H1 (cell line): ENCODE results near the gene ANKRD26. TPM values are rescaled to one million over a fixed set of nuclear protein-coding genes. Genes with fewer than 3 reads are reported as not detected.

Experiments used
- CTCF ChIA-PET: fragments of 300-600 bp; sonication (Branson Sonifier 250); formaldehyde crosslinking; loops from one replicate; lab custom pipeline; 2021; ENCODE audit not compliant: partially characterized antibody; lab: Charles Lee
- POLR2A ChIA-PET: fragments of 300-600 bp; sonication (Branson Sonifier 250); formaldehyde crosslinking; loops from one replicate; lab custom pipeline; 2021; ENCODE audit warnings: inconsistent platforms; ENCODE audit not compliant: partially characterized antibody; lab: Charles Lee
- DNase-seq, 2 experiments: peaks; one replicate each; pipeline versions ENCODE4 v3.0.0 to v3.0.0-alpha.2; 2010 to 2022; ENCODE audit warnings: low spot score in 2 of 2, low read depth in 1 of 2, mixed read lengths in 1 of 2
- FAIRE-seq: peaks from 2 replicates; lab custom pipeline; 2011; peaks lifted over from hg19 to GRCh38; lab: Jason Lieb, UNC
- H2AFZ ChIP-seq: 2 replicates; pipeline ENCODE4 v1.8.1; 2012; ENCODE audit warnings: low read length, inconsistent platforms
- H2AK5ac ChIP-seq: 2 replicates; pipeline ENCODE4 v1.6.1; 2013; ENCODE audit warnings: low read depth, low read length
- H2BK120ac ChIP-seq: replicated peaks from 2 replicates; pipeline ENCODE3; 2013; ENCODE audit warnings: low read depth, low read length, inconsistent platforms
- H2BK12ac ChIP-seq: 2 replicates; pipeline ENCODE4 v1.6.1; 2013; ENCODE audit warnings: low read depth, low read length
- H2BK15ac ChIP-seq: 2 replicates; pipeline ENCODE4 v1.6.1; 2013; ENCODE audit warnings: low read length
- H2BK20ac ChIP-seq: 2 replicates; pipeline ENCODE4 v1.6.1; 2013; ENCODE audit warnings: low read length
- H2BK5ac ChIP-seq: 2 replicates; pipeline ENCODE4 v1.6.1; 2013; ENCODE audit warnings: low read depth, low read length
- H3K14ac ChIP-seq: 2 replicates; pipeline ENCODE4 v1.6.1; 2013; ENCODE audit warnings: inconsistent platforms; ENCODE audit not compliant: insufficient read length
- H3K18ac ChIP-seq: 2 replicates; pipeline ENCODE4 v1.6.1; 2013; ENCODE audit warnings: low read length; ENCODE audit errors: extremely low read depth
- H3K23ac ChIP-seq: 2 replicates; pipeline ENCODE4 v1.6.1; 2013; ENCODE audit warnings: inconsistent platforms; ENCODE audit not compliant: insufficient read length
- H3K23me2 ChIP-seq: 2 replicates; pipeline ENCODE4 v1.6.1; 2013; ENCODE audit warnings: low read depth, low read length
- H3K27ac ChIP-seq: 2 replicates; pipeline ENCODE4 v1.6.1; 2011; ENCODE audit warnings: low read depth, low read length, inconsistent platforms
- H3K27me3 ChIP-seq, 4 experiments: replicated peaks in 1 of 4; 1 replicate in 1 of 4; 2 replicates in 3 of 4; pipeline versions ENCODE4 v1.6.1 to v1.8.1; 2011 to 2013; ENCODE audit warnings: low read length in 3 of 4, mild to moderate bottlenecking in 3 of 4, inconsistent platforms in 2 of 4, mixed read lengths in 2 of 4, moderate library complexity in 1 of 4; ENCODE audit not compliant: control insufficient read depth in 3 of 4, insufficient read depth in 3 of 4; ENCODE audit errors: extremely low read depth in 1 of 4
- H3K36me3 ChIP-seq, 4 experiments: 2 replicates each; pipeline versions ENCODE4 v1.6.1 to v1.8.1; 2011 to 2013; ENCODE audit warnings: mild to moderate bottlenecking in 4 of 4, low read length in 3 of 4, moderate library complexity in 2 of 4, control low read depth in 1 of 4, inconsistent platforms in 1 of 4; ENCODE audit not compliant: insufficient read depth in 4 of 4, control insufficient read depth in 2 of 4
- H3K4ac ChIP-seq: replicated peaks from 2 replicates; pipeline ENCODE3; 2013; ENCODE audit warnings: low read length, low read depth, mixed read lengths, inconsistent platforms; ENCODE audit not compliant: insufficient read length
- H3K4me1 ChIP-seq, 4 experiments: replicated peaks in 1 of 4; 1 replicate in 1 of 4; 2 replicates in 3 of 4; pipeline versions ENCODE4 v1.6.1 to v1.8.1; 2011 to 2013; ENCODE audit warnings: low read length in 3 of 4, inconsistent platforms in 2 of 4, mixed read lengths in 1 of 4; ENCODE audit not compliant: insufficient read depth in 4 of 4, control insufficient read depth in 3 of 4
- H3K4me2 ChIP-seq, 2 experiments: 2 replicates each; pipeline versions ENCODE4 v1.6.1 to v1.8.1; 2011 to 2013; ENCODE audit warnings: low read depth in 2 of 2, low read length in 2 of 2, control low read depth in 1 of 2, inconsistent platforms in 1 of 2, mild to moderate bottlenecking in 1 of 2; ENCODE audit not compliant: insufficient read depth in 1 of 2
- H3K4me3 ChIP-seq, 4 experiments: fragments of 200-600, 300-600 bp in 1 of 4; sonication (generic), shearing (Covaris generic), sonication (Bioruptor Twin) in 1 of 4; 2 replicates each; pipeline versions ENCODE4 v1.5.1 to v1.8.1; 2011 to 2016; ENCODE audit warnings: low read length in 4 of 4, low read depth in 3 of 4, control low read depth in 2 of 4, inconsistent platforms in 2 of 4, mild to moderate bottlenecking in 2 of 4, mixed read lengths in 1 of 4, moderate library complexity in 1 of 4; ENCODE audit not compliant: insufficient read depth in 2 of 4; ENCODE audit errors: extremely low read depth in 1 of 4
- H3K56ac ChIP-seq: replicated peaks from 2 replicates; pipeline ENCODE3; 2013; ENCODE audit warnings: low read depth, mild to moderate bottlenecking, mixed read lengths, low read length, inconsistent platforms; ENCODE audit not compliant: insufficient read length
- H3K79me1 ChIP-seq: 2 replicates; pipeline ENCODE4 v1.6.1; 2013; ENCODE audit warnings: low read depth, low read length, control low read depth
- H3K79me2 ChIP-seq, 2 experiments: 2 replicates each; pipeline versions ENCODE4 v1.6.1 to v1.8.1; 2012 to 2013; ENCODE audit warnings: low read length in 2 of 2, mild to moderate bottlenecking in 2 of 2, inconsistent platforms in 1 of 2; ENCODE audit not compliant: insufficient read depth in 2 of 2, control insufficient read depth in 1 of 2
- H3K9ac ChIP-seq, 4 experiments: replicated peaks in 1 of 4; 1 replicate in 1 of 4; 2 replicates in 3 of 4; pipeline versions ENCODE4 v1.6.1 to v1.8.1; 2011 to 2013; ENCODE audit warnings: low read depth in 3 of 4, low read length in 3 of 4, control low read depth in 2 of 4, mild to moderate bottlenecking in 2 of 4, moderate library complexity in 2 of 4, inconsistent platforms in 1 of 4; ENCODE audit errors: extremely low read depth in 1 of 4
- H3K9me3 ChIP-seq, 2 experiments: 2 replicates each; pipeline versions ENCODE4 v1.6.1 to v1.8.1; 2012 to 2013; ENCODE audit warnings: mild to moderate bottlenecking in 2 of 2, moderate library complexity in 2 of 2, control low read depth in 1 of 2, inconsistent platforms in 1 of 2, low read depth in 1 of 2, low read length in 1 of 2, mixed read lengths in 1 of 2; ENCODE audit not compliant: insufficient read depth in 2 of 2
- H4K20me1 ChIP-seq, 2 experiments: replicated peaks in 1 of 2; 2 replicates each; pipeline versions ENCODE3 to v1.8.1; 2011 to 2013; ENCODE audit warnings: inconsistent platforms in 2 of 2, low read length in 2 of 2, mild to moderate bottlenecking in 1 of 2; ENCODE audit not compliant: insufficient read depth in 2 of 2, control insufficient read depth in 1 of 2
- H4K5ac ChIP-seq: 2 replicates; pipeline ENCODE4 v1.6.1; 2013; ENCODE audit warnings: low read length, low read depth, mixed read lengths, inconsistent platforms; ENCODE audit not compliant: insufficient read length
- H4K8ac ChIP-seq: 2 replicates; pipeline ENCODE4 v1.8.0; 2013; ENCODE audit warnings: mild to moderate bottlenecking, moderate library complexity, low read length, inconsistent platforms; ENCODE audit not compliant: insufficient read depth; ENCODE audit errors: extremely low read depth
- H4K91ac ChIP-seq: replicated peaks from 2 replicates; pipeline ENCODE3; 2013; ENCODE audit warnings: low read length, mixed read lengths, inconsistent platforms; ENCODE audit not compliant: insufficient read length
- SP1 ChIP-seq: IDR thresholded peaks from 2 replicates; pipeline ENCODE4 v1.6.1; 2011; ENCODE audit warnings: low read depth, low read length
- WGBS, 2 experiments: shearing (Covaris generic) in 1 of 2; methylation state at CpG; one replicate each; pipeline versions ENCODE4 v1.1.6 to v1.1.7; 2013 to 2015; ENCODE audit warnings: low lambda C conversion rate in 2 of 2, mixed read lengths in 2 of 2, inconsistent platforms in 1 of 2, low coverage in 1 of 2, missing lambda C conversion rate in 1 of 2; ENCODE audit not compliant: insufficient replicate concordance in 2 of 2, insufficient coverage in 1 of 2, insufficient read length in 1 of 2; ENCODE audit errors: extremely low coverage in 1 of 2, missing lambda C conversion rate in 1 of 2; 5-methylcytosine and 5-hydroxymethylcytosine counted together
- polyA plus RNA-seq, 7 experiments: library from polyadenylated mRNA; depleted of rRNA in 3 of 7; stranded (reverse) in 5 of 7; unstranded in 2 of 7; fragments of >200 nt in 5 of 7; fragments of 200-250 nt in 2 of 7; gene quantifications; 1 replicate in 5 of 7; 2 replicates in 1 of 7; 4 replicates in 1 of 7; pipeline versions ENCODE4 v1.2.1 to v1.2.3, GENCODE V29; 2011 to 2013; ENCODE audit warnings: missing spikeins in 2 of 7, mixed read lengths in 2 of 7
- total RNA-seq: library from RNA; stranded (reverse); fragmentation: NEBNext Ultra II Directional; extraction: Animal tissue kit (Norgen Biotek cat#: 25700); gene quantifications from 2 replicates; pipeline ENCODE4 v1.2.1, GENCODE V29; 2021

Gene ANKRD26
- total and polyA plus RNA-seq, 2 of the 8 experiments (the other 6 are each of a cell fraction or from before 2014, with no cell fraction given), result 1.3 to 8.8 TPM

DNA sequence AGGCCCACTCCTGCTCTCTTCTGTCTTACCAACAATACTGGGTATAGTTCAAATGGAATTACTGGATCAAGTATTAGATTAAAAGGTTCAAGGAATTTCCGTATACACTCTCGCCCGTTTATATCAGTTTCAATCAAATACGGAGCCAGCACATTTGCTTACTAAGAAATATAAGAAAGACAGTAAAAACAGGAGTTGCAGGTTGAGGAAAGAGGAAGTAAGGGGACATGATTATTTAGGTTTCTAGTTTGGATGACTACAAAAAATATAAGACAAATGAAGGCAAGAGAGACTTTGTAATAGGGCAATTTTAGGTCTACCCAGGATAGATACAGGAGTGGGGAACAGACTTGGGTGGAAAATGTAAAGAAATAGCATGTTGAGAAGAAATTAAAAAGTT lies 129.6 kb downstream of the ANKRD26 start:
- no peak overlapping the region for H3K23ac ChIP-seq
- no peak overlapping the region for H3K18ac ChIP-seq
- no peak overlapping the region for H4K8ac ChIP-seq
- H2AK5ac ChIP-seq, result no peak overlapping the region
- H3K36me3 ChIP-seq, result no peaks in the 10 kb centered on the region
- no peak overlapping the region for H2BK20ac ChIP-seq
- no peak overlapping the region for H4K91ac ChIP-seq
- H3K4me1 ChIP-seq, result no peaks in the 10 kb centered on the region
- FAIRE-seq (no peak), DNase-seq (no peak)
- 93% methylated on average over 4 of the region's 4 CpGs; no CpG with 5 or more reads in 1 of the 2 experiments for WGBS, 2 experiments
- POLR2A ChIA-PET, result interaction anchor here (1.1 kb wide), 1 partner anchor 11 kb away, joined by 3 read pairs; no protein-coding TSS in a partner anchor
- H3K4me3 ChIP-seq, result no peak overlapping the region
- H3K4me2 ChIP-seq, result no peak overlapping the region
- no peak overlapping the region for H3K9ac ChIP-seq
- H4K5ac ChIP-seq, result no peak overlapping the region
- no peak overlapping the region for H3K4ac ChIP-seq
- H2BK15ac ChIP-seq, result no peak overlapping the region
- H3K27me3 ChIP-seq, result no peaks in the 10 kb centered on the region
- H3K14ac ChIP-seq, result no peak overlapping the region
- no peaks in the 10 kb centered on the region for H3K79me1 ChIP-seq
- H3K27ac ChIP-seq, result no peak overlapping the region
- H3K79me2 ChIP-seq, result no peaks in the 10 kb centered on the region
- H2BK5ac ChIP-seq, result no peak overlapping the region
- H2AFZ ChIP-seq, result no peak overlapping the region
- no peak overlapping the region for H3K56ac ChIP-seq
- no peak overlapping the region for H2BK12ac ChIP-seq
- no peaks in the 10 kb centered on the region for H4K20me1 ChIP-seq
- H3K23me2 ChIP-seq, result no peaks in the 10 kb centered on the region; the same call in 1 of the 2 replicates
- CTCF ChIA-PET, result interaction anchor here (0.6 kb wide), 1 partner anchor 364 kb away, joined by 3 read pairs; no protein-coding TSS in a partner anchor
- no peak overlapping the region for H2BK120ac ChIP-seq
- no peaks in the 10 kb centered on the region for H3K9me3 ChIP-seq
- TF ChIP-seq SP1, result no peak
